ENCODE data around the gene ESYT3.
"Not testable (repeated sequence)": the region's sequence is repeated elsewhere in the genome, so short reads cannot be mapped to it uniquely, and the experiment has no call there.

The ESYT3 gene

DNA sequence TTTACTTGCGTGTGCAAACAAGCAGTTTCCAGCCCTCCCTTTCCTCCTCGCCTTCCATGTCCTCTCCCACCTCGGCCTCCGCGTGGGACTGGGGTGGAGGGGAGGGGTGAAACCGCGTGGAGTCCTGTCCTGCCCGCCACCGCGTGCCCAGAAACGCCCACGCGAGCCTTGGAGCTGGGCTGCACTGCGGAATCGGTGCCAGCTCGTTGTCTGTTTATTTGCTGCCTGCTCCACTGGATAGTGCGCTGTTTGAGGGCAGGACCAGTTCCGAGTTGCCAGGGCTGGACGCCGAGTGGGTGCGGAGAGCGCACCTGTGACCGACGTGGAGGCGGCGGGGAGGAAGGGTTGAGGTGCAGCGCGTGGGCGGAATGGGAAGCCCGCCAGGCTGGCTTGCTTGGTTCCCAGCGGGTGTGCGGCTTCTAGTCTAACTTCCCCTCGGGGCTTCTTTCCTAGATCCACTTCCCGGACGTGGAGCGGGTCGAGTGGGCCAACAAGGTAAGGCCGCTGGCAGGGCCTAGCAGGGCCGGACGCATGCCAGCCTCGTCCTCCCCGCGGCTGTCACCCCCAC, 17.3 kb downstream of the ESYT3 start:
- in situ Hi-C loops (cut with MboI; ENCODE audit: low sequenced_read_pairs, unreplicated experiment), result no loop called here
- peak; percentile 30 for DNase-seq (ENCODE audit: low spot score)
- TF ChIP-seq, protein P1, sequence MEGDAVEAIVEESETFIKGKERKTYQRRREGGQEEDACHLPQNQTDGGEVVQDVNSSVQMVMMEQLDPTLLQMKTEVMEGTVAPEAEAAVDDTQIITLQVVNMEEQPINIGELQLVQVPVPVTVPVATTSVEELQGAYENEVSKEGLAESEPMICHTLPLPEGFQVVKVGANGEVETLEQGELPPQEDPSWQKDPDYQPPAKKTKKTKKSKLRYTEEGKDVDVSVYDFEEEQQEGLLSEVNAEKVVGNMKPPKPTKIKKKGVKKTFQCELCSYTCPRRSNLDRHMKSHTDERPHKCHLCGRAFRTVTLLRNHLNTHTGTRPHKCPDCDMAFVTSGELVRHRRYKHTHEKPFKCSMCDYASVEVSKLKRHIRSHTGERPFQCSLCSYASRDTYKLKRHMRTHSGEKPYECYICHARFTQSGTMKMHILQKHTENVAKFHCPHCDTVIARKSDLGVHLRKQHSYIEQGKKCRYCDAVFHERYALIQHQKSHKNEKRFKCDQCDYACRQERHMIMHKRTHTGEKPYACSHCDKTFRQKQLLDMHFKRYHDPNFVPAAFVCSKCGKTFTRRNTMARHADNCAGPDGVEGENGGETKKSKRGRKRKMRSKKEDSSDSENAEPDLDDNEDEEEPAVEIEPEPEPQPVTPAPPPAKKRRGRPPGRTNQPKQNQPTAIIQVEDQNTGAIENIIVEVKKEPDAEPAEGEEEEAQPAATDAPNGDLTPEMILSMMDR (IDR thresholded peaks at IDR 0.05; ENCODE audit: borderline replicate concordance, control extremely low read depth, extremely low read depth, insufficient read depth, missing control alignments), result no peak

DNA sequence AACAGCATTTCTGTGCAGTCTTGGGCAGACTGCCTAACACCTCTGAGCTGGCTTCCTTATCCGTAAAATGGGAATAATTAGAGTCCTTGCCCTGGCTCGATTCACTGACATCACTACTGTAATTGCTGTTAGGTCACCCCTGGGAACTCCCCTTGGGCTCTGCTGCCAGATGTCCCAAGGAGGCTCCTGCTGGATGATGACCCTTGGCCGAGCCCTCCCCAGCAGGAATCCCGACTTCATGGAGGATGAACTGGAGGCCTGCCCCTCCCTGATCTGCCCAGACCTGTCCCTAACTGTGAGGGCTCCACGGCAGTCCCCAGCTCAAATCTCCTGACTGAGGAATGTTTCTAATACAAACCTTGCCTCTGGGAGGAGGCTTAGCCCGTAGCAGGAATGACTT, 18.0 kb downstream of the ESYT3 start:
- DNase-seq (ENCODE audit: low spot score), result peak; percentile 12
- TF ChIP-seq, protein P1 (IDR thresholded peaks at IDR 0.05; ENCODE audit: borderline replicate concordance, control extremely low read depth, extremely low read depth, insufficient read depth, missing control alignments), result no peak
- in situ Hi-C loops (cut with MboI; ENCODE audit: low sequenced_read_pairs, unreplicated experiment), result no loop called here

DNA sequence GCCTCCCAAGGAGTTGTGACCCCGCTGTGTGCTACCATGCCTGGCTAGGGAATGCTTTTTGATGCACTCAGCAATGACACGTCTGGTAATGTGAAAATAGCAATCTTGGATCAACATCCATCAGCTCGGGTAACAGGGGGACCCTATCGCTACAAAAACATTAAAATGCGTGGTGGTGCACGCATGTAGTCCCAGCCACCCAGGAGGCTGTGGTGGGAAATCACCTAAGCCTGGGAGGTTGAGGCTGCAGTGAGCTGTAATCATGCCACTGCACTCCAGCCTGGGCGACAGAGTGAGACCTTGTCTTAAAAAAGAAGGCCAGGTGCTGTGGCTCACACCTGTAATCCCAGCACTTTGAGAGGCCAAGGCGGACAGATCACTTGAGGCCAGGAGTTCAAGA, 19.5 kb downstream of the ESYT3 start:
- DNase-seq (ENCODE audit: low spot score), result not testable (repeated sequence)

DNA sequence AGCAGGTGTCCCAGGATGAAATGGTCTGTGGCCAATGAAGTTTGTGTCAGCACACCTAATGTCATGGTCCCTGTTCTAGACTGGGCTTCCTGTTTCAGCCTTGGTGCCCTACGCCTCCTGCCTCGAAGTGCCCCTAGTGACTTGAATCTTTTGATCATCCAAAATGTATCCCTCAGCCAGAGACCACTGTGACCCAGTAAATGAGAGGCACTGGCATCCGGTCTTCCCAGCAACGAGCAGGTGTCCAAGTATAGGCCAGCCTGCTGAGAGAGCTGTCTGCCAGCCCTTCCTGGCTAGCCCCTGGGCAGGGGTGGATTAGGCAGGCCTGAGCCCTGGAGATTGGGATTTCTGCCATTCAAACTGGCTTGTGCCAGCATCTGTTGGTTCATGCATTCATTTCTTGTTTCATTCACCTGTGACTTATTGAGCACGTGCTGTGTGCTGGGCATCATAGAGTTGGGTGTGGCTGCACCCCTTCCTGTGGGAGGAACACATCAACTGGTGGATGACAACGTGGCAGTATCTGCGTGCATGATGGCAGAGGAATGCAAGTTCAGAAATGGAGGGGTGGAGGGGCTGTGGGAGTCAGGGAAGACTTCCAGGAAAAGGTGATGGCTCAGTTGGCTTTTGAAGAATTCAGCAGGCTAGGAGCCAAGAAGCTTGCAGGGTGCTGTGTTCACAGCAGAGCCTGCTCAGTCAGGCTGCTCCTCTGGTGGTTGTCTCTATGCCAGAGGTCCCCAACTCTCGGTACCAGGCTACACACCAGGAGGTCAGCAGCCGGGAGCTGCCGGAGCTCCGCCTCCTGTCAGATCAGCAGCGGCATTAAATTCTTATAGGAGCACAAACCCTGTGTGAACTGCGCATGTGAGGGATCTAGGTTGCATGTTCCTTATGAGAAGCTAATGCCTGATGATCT, 21.6 kb downstream of the ESYT3 start:
- DNase-seq (ENCODE audit: low spot score), result no peak
- in situ Hi-C loops (cut with MboI; ENCODE audit: low sequenced_read_pairs, unreplicated experiment), result no loop called here
- TF ChIP-seq, protein P1 (IDR thresholded peaks at IDR 0.05; ENCODE audit: borderline replicate concordance, control extremely low read depth, extremely low read depth, insufficient read depth, missing control alignments), result no peak

More for the DNA sequence above, 19.5 kb downstream of the ESYT3 start:
- in situ Hi-C loops (cut with MboI; ENCODE audit: low sequenced_read_pairs, unreplicated experiment), result not testable (repeated sequence)

DNA sequence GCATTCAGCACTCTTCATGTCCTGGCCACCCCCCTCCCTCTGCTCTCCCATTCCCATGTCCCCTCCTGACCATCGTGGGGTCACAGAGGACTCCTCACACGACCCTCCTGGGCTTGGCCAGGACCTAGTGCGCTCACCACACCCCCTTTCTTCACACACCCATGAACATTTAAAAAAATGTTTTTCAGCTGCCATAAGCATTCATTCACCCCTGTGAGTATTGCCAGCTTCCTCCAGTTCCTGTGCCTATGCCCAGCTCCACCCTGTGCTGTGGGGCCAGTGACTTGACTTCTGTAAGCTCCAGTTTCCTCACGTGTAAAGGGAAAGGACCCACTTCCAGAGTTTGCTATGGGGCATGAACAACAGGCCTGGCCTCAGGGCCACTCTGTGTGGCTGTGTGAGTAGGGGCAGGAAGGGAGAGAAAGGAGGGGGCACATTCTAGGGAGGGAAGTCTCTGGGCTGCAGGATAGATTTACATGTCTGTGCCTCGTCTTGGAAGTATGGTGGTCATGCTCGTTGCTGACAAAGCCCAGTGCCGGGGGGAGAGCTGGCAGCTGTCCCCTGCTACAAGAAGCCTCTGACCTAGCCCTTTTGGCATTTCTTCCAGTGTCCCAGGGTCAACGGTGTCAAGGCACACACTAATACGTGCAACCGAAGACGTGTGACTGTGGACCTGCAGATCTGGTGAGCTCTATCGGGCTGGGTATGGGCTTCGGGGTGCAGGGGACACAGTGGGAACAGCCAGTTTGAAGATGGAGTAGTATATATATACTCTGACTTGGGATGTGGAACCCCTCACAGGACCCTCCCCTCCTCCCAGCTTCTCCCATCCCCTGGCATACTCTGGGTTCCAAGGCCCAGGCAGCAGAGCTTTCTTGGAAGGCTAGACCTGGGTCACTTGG, 22.8 kb downstream of the ESYT3 start:
- no peak for DNase-seq (ENCODE audit: low spot score)
- TF ChIP-seq, protein P1 (IDR thresholded peaks at IDR 0.05; ENCODE audit: borderline replicate concordance, control extremely low read depth, extremely low read depth, insufficient read depth, missing control alignments), result no peak
- in situ Hi-C loops (cut with MboI; ENCODE audit: low sequenced_read_pairs, unreplicated experiment), result no loop called here

DNA sequence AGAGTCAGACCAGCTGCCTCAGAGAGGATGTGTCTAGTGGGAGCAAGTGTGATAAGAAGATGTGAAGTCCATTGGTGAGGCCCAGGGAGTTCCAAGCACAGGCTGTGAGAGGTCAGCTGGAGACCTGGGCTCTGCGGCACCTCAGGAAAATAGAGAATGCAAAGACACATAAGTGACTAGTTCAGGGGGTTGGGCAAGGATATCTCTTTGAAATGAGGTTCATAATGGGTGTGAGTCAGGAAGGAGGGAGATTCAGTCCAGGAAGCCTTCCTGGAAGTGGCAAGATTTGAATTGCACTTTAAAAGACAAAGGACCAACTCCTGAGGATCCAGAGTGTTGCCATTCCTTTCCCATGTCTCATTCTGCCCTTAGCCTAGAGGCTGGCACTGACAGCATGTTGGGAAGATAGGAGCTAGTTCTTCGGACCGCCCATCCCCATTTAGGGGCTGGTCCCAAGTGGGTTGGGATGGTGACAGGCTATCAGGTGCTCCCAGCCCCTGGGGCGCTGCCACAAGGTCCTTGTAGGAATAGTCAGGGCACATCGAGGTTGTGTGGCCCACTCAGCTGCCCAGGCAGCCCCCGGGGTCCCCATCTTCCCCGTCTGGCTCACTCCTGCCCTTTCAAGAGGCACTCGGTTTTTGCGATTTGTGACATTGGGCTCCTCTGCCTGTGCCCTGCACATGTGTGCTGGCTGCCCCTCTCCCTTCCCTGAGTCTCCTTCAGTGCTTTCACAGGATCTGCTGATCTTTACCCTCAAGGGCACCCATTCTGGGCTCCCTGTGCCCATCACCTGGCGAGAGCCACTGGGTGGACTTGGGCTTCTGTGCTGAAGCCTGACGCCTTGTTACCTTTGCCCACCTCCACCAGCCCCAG, 23.7 kb downstream of the ESYT3 start:
- DNase-seq (ENCODE audit: low spot score), result no peak
- in situ Hi-C loops (cut with MboI; ENCODE audit: low sequenced_read_pairs, unreplicated experiment), result no loop called here
- TF ChIP-seq, protein P1 (IDR thresholded peaks at IDR 0.05; ENCODE audit: borderline replicate concordance, control extremely low read depth, extremely low read depth, insufficient read depth, missing control alignments), result no peak
